ENCODE measurements around the gene CDH4.

Gene CDH4

GRCh38 chr20:61635721-61636455 lies 383.8 kb downstream of the CDH4 start:
- H3K9me3 ChIP-seq (ENCODE audit: control insufficient read depth in 1 of 2, low read length in 2 of 2) = no peaks in the 10 kb centered on the region

DNA sequence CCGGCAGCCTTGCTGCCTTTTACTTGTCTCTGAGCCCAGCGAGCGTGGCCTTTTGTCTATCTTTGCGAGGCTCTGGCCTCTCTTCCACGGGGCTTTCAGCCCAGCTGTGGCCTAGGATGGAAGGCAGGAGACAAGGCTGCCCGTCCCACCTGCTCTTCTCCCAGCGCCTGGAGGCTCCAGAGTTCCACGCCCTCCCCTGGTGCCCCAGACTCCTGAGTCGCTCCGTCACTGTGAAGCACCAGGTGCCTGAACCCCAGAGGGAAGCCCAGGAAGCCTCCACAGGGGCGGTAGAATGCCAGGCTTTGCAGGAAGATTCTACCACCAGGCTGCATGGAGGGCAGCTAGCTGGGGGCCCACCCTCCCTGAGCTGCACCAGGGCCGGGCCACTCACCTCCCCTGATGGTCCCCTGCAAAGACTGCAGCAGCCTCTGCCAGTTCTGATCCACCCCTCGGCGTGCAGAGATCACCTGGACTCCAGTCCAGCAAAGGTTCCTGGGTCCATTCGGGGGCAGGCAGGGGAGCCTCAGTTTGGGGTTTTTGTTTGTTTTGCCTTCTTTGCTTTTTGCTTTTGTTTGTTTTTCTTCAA lies 384.6 kb downstream of the CDH4 start:
- Histone ChIP-seq H3K4me1 (ENCODE audit: control insufficient read depth in 1 of 2, insufficient read depth in 2 of 2, low read length in 2 of 2) (no peaks in the 10 kb centered on the region), H3K27me3 (ENCODE audit: control insufficient read depth in 1 of 2, insufficient read depth in 2 of 2, low read length in 2 of 2) (no peaks in the 10 kb centered on the region), H3K27ac (ENCODE audit: low read depth, low read length) (no peak overlapping the region), H3K36me3 (ENCODE audit: control insufficient read depth in 1 of 2, insufficient read depth in 2 of 2, low read length in 2 of 2) (no peaks in the 10 kb centered on the region), H3K9ac (ENCODE audit: low read depth in 1 of 2, low read length in 2 of 2) (no peak overlapping the region), H3K9me3 (ENCODE audit: control insufficient read depth in 1 of 2, low read length in 2 of 2) (no peaks in the 10 kb centered on the region), H3K4me3 (ENCODE audit: low read depth in 1 of 2, low read length in 2 of 2) (no peak overlapping the region)

More at GRCh38 chr20:61635721-61636455, 383.8 kb downstream of the CDH4 start:
- no peak overlapping the region for H3K9ac ChIP-seq (ENCODE audit: low read depth in 1 of 2, low read length in 2 of 2)
- H3K36me3 ChIP-seq (ENCODE audit: control insufficient read depth in 1 of 2, insufficient read depth in 2 of 2, low read length in 2 of 2) = no peaks in the 10 kb centered on the region
- H3K4me1 ChIP-seq (ENCODE audit: control insufficient read depth in 1 of 2, insufficient read depth in 2 of 2, low read length in 2 of 2) = no peaks in the 10 kb centered on the region
- no peak overlapping the region for H3K4me3 ChIP-seq (ENCODE audit: low read depth in 1 of 2, low read length in 2 of 2)
- no peaks in the 10 kb centered on the region for H3K27me3 ChIP-seq (ENCODE audit: control insufficient read depth in 1 of 2, insufficient read depth in 2 of 2, low read length in 2 of 2)
- no peak overlapping the region for H3K27ac ChIP-seq (ENCODE audit: low read depth, low read length)

DNA sequence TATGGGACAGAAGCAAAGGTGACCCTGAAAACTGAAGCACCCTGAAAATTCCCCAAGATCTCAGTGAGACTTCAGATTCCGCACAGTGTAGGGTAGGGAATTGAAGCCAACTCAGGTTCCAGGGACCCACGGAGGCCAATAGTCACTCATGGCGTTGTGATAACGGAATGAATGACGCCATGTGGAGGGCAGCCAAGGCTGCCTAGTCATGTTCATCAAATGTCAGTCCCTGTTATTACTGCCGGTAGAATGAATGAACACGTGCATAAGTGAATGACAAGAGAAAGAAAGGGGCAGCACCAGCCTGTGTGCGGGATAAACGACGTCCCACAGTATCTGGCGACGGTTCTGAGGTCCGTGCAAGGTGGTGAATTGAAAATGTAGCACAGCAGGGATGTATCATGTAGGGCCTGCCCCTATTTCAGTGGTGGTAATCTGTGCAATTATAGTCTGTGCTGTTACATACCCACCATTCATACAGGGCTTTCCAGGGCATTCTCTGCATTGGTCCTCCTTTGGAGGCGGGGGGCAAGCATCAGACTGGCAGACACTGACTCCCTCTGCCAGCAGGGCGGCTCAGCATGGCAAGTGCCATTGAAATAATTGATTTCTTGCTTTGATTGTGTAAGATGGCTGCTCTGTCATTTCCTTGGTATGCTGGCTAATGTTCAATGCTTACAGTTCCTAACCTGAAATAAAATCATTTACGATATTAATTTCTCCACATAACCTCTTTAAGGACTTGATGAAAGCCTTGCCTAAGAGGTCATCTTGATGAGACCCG lies 386.9 kb downstream of the CDH4 start:
- no peaks in the 10 kb centered on the region for H3K36me3 ChIP-seq (ENCODE audit: control insufficient read depth in 1 of 2, insufficient read depth in 2 of 2, low read length in 2 of 2)
- H3K9ac ChIP-seq (ENCODE audit: low read depth in 1 of 2, low read length in 2 of 2) = no peak overlapping the region
- H3K27me3 ChIP-seq (ENCODE audit: control insufficient read depth in 1 of 2, insufficient read depth in 2 of 2, low read length in 2 of 2) = no peaks in the 10 kb centered on the region
- no peaks in the 10 kb centered on the region for H3K4me1 ChIP-seq (ENCODE audit: control insufficient read depth in 1 of 2, insufficient read depth in 2 of 2, low read length in 2 of 2)
- no peak overlapping the region for H3K4me3 ChIP-seq (ENCODE audit: low read depth in 1 of 2, low read length in 2 of 2)
- no peaks in the 10 kb centered on the region for H3K9me3 ChIP-seq (ENCODE audit: control insufficient read depth in 1 of 2, low read length in 2 of 2)
- no peak overlapping the region for H3K27ac ChIP-seq (ENCODE audit: low read depth, low read length)

GRCh38 chr20:61640131-61640870 lies 388.2 kb downstream of the CDH4 start:
- no peaks in the 10 kb centered on the region for H3K27me3 ChIP-seq (ENCODE audit: control insufficient read depth in 1 of 2, insufficient read depth in 2 of 2, low read length in 2 of 2)

DNA sequence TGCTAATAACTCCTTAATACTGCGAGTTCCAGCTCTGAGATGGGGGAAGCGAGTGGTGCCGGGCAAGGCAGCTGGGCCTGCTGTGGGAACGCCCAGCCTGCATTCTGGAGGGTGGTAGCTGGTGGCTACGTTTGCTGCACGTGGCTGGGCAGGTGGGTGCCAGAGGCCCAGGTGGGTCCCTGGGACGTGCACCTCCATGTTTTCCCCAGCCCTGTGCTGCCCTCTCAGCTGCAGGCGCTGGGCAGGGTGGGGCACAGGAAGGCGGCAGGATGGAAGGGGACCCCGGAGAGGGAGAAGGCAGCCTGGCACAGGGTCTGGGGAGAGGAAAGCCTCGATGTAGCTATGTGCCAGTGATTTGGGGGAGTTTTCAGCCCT lies 388.8 kb downstream of the CDH4 start:
- Histone ChIP-seq H3K27ac (ENCODE audit: low read depth, low read length) (no peak overlapping the region), H3K36me3 (ENCODE audit: control insufficient read depth in 1 of 2, insufficient read depth in 2 of 2, low read length in 2 of 2) (no peaks in the 10 kb centered on the region), H3K4me1 (ENCODE audit: control insufficient read depth in 1 of 2, insufficient read depth in 2 of 2, low read length in 2 of 2) (no peaks in the 10 kb centered on the region), H3K9ac (ENCODE audit: low read depth in 1 of 2, low read length in 2 of 2) (no peak overlapping the region), H3K4me3 (ENCODE audit: low read depth in 1 of 2, low read length in 2 of 2) (no peak overlapping the region), H3K9me3 (ENCODE audit: control insufficient read depth in 1 of 2, low read length in 2 of 2) (no peaks in the 10 kb centered on the region), H3K27me3 (ENCODE audit: control insufficient read depth in 1 of 2, insufficient read depth in 2 of 2, low read length in 2 of 2) (no peaks in the 10 kb centered on the region)

More at GRCh38 chr20:61640131-61640870, 388.2 kb downstream of the CDH4 start:
- no peaks in the 10 kb centered on the region for H3K9me3 ChIP-seq (ENCODE audit: control insufficient read depth in 1 of 2, low read length in 2 of 2)
- no peak overlapping the region for H3K27ac ChIP-seq (ENCODE audit: low read depth, low read length)
- no peak overlapping the region for H3K9ac ChIP-seq (ENCODE audit: low read depth in 1 of 2, low read length in 2 of 2)
- no peak overlapping the region for H3K4me3 ChIP-seq (ENCODE audit: low read depth in 1 of 2, low read length in 2 of 2)
- H3K36me3 ChIP-seq (ENCODE audit: control insufficient read depth in 1 of 2, insufficient read depth in 2 of 2, low read length in 2 of 2) = no peaks in the 10 kb centered on the region
- H3K4me1 ChIP-seq (ENCODE audit: control insufficient read depth in 1 of 2, insufficient read depth in 2 of 2, low read length in 2 of 2) = no peaks in the 10 kb centered on the region

DNA sequence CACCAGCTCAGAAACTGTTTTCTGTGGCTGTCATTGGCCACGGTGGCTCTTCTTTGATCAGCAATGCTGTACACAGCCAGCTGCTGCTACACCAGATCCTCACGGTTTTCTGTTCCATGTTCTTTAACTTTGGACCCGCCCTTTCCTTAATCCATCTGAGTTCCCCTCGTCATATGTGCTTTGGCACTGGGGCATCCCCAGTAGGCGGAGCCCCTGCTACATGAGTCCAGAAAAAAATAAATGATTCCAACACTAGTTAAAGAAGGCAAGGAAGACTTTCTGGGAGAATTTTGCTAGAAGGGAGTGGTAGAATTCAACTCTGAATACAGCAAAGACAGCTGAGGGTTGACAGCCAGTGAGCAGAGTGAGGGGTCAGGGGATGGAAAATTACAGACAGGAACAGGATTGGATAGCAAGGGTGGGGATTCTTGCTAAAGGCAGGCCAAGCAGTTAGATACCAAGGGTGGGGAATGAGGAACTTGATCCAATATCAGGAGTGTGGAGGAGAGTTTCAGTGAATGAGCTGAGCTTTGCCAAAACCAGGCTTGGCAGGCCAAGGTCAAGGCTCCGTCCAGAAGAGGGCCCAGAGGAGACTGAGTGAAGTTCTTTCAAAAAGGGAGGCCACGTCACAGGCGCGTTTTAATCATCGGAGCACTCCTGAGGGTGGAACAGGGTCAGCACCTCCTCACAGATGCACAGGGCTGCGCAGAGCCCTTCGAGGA lies 391.8 kb downstream of the CDH4 start:
- no peak overlapping the region for H3K27ac ChIP-seq (ENCODE audit: low read depth, low read length)
- no peak overlapping the region for H3K9ac ChIP-seq (ENCODE audit: low read depth in 1 of 2, low read length in 2 of 2)
- no peak overlapping the region for H3K4me3 ChIP-seq (ENCODE audit: low read depth in 1 of 2, low read length in 2 of 2)
- H3K36me3 ChIP-seq (ENCODE audit: control insufficient read depth in 1 of 2, insufficient read depth in 2 of 2, low read length in 2 of 2) = no peaks in the 10 kb centered on the region
- H3K4me1 ChIP-seq (ENCODE audit: control insufficient read depth in 1 of 2, insufficient read depth in 2 of 2, low read length in 2 of 2) = no peaks in the 10 kb centered on the region
- no peaks in the 10 kb centered on the region for H3K27me3 ChIP-seq (ENCODE audit: control insufficient read depth in 1 of 2, insufficient read depth in 2 of 2, low read length in 2 of 2)
- H3K9me3 ChIP-seq (ENCODE audit: control insufficient read depth in 1 of 2, low read length in 2 of 2) = no peaks in the 10 kb centered on the region

GRCh38 chr20:61644378-61645076 lies 392.5 kb downstream of the CDH4 start:
- H3K27ac ChIP-seq (ENCODE audit: low read depth, low read length) = no peak overlapping the region
- no peaks in the 10 kb centered on the region for H3K36me3 ChIP-seq (ENCODE audit: control insufficient read depth in 1 of 2, insufficient read depth in 2 of 2, low read length in 2 of 2)
- H3K9ac ChIP-seq (ENCODE audit: low read depth in 1 of 2, low read length in 2 of 2) = no peak overlapping the region
- no peaks in the 10 kb centered on the region for H3K4me1 ChIP-seq (ENCODE audit: control insufficient read depth in 1 of 2, insufficient read depth in 2 of 2, low read length in 2 of 2)
- H3K4me3 ChIP-seq (ENCODE audit: low read depth in 1 of 2, low read length in 2 of 2) = no peak overlapping the region
- no peaks in the 10 kb centered on the region for H3K9me3 ChIP-seq (ENCODE audit: control insufficient read depth in 1 of 2, low read length in 2 of 2)
- no peaks in the 10 kb centered on the region for H3K27me3 ChIP-seq (ENCODE audit: control insufficient read depth in 1 of 2, insufficient read depth in 2 of 2, low read length in 2 of 2)

- no peak overlapping the region for H3K9ac ChIP-seq (ENCODE audit: low read depth in 1 of 2, low read length in 2 of 2)
- no peaks in the 10 kb centered on the region for H3K4me1 ChIP-seq (ENCODE audit: control insufficient read depth in 1 of 2, insufficient read depth in 2 of 2, low read length in 2 of 2)
- no peaks in the 10 kb centered on the region for H3K9me3 ChIP-seq (ENCODE audit: control insufficient read depth in 1 of 2, low read length in 2 of 2)
- no peak overlapping the region for H3K27ac ChIP-seq (ENCODE audit: low read depth, low read length)
- no peaks in the 10 kb centered on the region for H3K36me3 ChIP-seq (ENCODE audit: control insufficient read depth in 1 of 2, insufficient read depth in 2 of 2, low read length in 2 of 2)
- no peak overlapping the region for H3K4me3 ChIP-seq (ENCODE audit: low read depth in 1 of 2, low read length in 2 of 2)
- no peaks in the 10 kb centered on the region for H3K27me3 ChIP-seq (ENCODE audit: control insufficient read depth in 1 of 2, insufficient read depth in 2 of 2, low read length in 2 of 2)
Measured at GRCh38 chr20:61645732-61646131, 393.7 kb downstream of the CDH4 start.

GRCh38 chr20:61646453-61646852 lies 394.4 kb downstream of the CDH4 start:
- Histone ChIP-seq H3K4me1 (ENCODE audit: control insufficient read depth in 1 of 2, insufficient read depth in 2 of 2, low read length in 2 of 2) (no peaks in the 10 kb centered on the region), H3K4me3 (ENCODE audit: low read depth in 1 of 2, low read length in 2 of 2) (no peak overlapping the region), H3K9me3 (ENCODE audit: control insufficient read depth in 1 of 2, low read length in 2 of 2) (no peaks in the 10 kb centered on the region), H3K27ac (ENCODE audit: low read depth, low read length) (no peak overlapping the region), H3K27me3 (ENCODE audit: control insufficient read depth in 1 of 2, insufficient read depth in 2 of 2, low read length in 2 of 2) (no peaks in the 10 kb centered on the region), H3K36me3 (ENCODE audit: control insufficient read depth in 1 of 2, insufficient read depth in 2 of 2, low read length in 2 of 2) (no peaks in the 10 kb centered on the region), H3K9ac (ENCODE audit: low read depth in 1 of 2, low read length in 2 of 2) (no peak overlapping the region)
